K562 (cell line): ENCODE data around the gene FLVCR2. TPM values are rescaled to one million over a fixed set of nuclear protein-coding genes. Genes with fewer than 3 reads are reported as not detected.

Experiments used
- ATF7 ChIP-seq: fragments of 450-650 bp; IDR thresholded peaks from 2 replicates; pipeline ENCODE4 v1.7.1; 2014; ENCODE audit warnings: mild to moderate bottlenecking, moderate library complexity
- BACH1 ChIP-seq: fragments of 200-800 bp; sonication (Bioruptor generic); IDR thresholded peaks from 2 replicates; pipeline ENCODE4 v1.6.1; 2016; ENCODE audit warnings: missing genetic modification characterization, missing compliant biosample characterization
- C11orf30 ChIP-seq: fragments of 450-650 bp; IDR thresholded peaks from 2 replicates; pipeline ENCODE4 v1.6.1; 2016; ENCODE audit warnings: low read depth, mild to moderate bottlenecking
- KHSRP ChIP-seq: fragments of 450-650 bp; IDR thresholded peaks from 2 replicates; pipeline ENCODE4 v1.6.1; 2017
- KLF10 ChIP-seq: fragments of 250-450 bp; sonication (Bioruptor Pico); IDR thresholded peaks from 2 replicates; pipeline ENCODE4 v1.6.1; 2021; ENCODE audit warnings: matching md5 sums
- NFYB ChIP-seq: IDR thresholded peaks from 2 replicates; pipeline ENCODE4 v1.6.1; 2011; ENCODE audit warnings: mild to moderate bottlenecking, moderate library complexity; ENCODE audit not compliant: insufficient read length; ENCODE audit errors: extremely low read depth
- OTX1 ChIP-seq: fragments of 450-650 bp; formaldehyde crosslinking; IDR thresholded peaks from 2 replicates; pipeline ENCODE4 v1.4.0; 2022; ENCODE audit warnings: mild to moderate bottlenecking
- SAP30 ChIP-seq: fragments of 200-600 bp; sonication (generic); IDR thresholded peaks from 2 replicates; pipeline ENCODE4 v1.6.1; 2012; ENCODE audit warnings: borderline replicate concordance, low read depth, mild to moderate bottlenecking, moderate library complexity, low read length, control low read depth, inconsistent platforms; ENCODE audit not compliant: insufficient read depth, poor library complexity, severe bottlenecking
- STAT5B ChIP-seq: fragments of 250-450 bp; sonication (Bioruptor Pico); IDR thresholded peaks from 2 replicates; pipeline ENCODE4 v1.8.0; 2021; ENCODE audit warnings: mild to moderate bottlenecking, inconsistent platforms
- ZNF165 ChIP-seq: fragments of 250-450 bp; sonication (Bioruptor Pico); IDR thresholded peaks from 2 replicates; pipeline ENCODE4 v1.4.0; 2020; ENCODE audit warnings: borderline replicate concordance
- ZSCAN32 ChIP-seq: fragments of 450-650 bp; formaldehyde crosslinking; IDR thresholded peaks from 2 replicates; pipeline ENCODE4 v1.4.0; 2020; ENCODE audit warnings: mild to moderate bottlenecking, moderate library complexity
- polyA plus RNA-seq, 8 experiments: library from polyadenylated mRNA; depleted of rRNA in 4 of 8; stranded (reverse) in 5 of 8; unstranded in 3 of 8; fragments of >200 nt; fragmentation: Nextera tagmentation in 2 of 8; fragmentation: Illumina TruSeq in 1 of 8; extraction: Ambion mirVana in 2 of 8; extraction: Trizol in 1 of 8; gene quantifications; 2 replicates each; pipeline versions ENCODE4 v1.2.1 to v1.2.3, GENCODE V29; 2011 to 2014; ENCODE audit warnings: inconsistent platforms in 1 of 8, missing spikeins in 1 of 8
- total RNA-seq, 7 experiments: library from RNA; depleted of rRNA in 6 of 7; stranded (reverse); fragments of >200 nt in 6 of 7; fragmentation: Illumina TruSeq in 2 of 7; extraction: Trizol in 2 of 7; gene quantifications; 2 replicates each; pipeline versions ENCODE4 v1.2.1 to v1.2.3, GENCODE V29; 2011 to 2021; ENCODE audit warnings: low replicate concordance in 1 of 7
- TF ChIP-seq, protein P1 (sequence below), 2 experiments: fragments of 450-650 bp; formaldehyde crosslinking in 1 of 2; IDR thresholded peaks; 2 replicates each; pipeline versions ENCODE4 v1.4.0 to v1.6.1; 2014 to 2020; ENCODE audit warnings: mild to moderate bottlenecking in 2 of 2, borderline replicate concordance in 1 of 2, low read depth in 1 of 2
- TF ChIP-seq, protein P2 (sequence below): fragments of 450-650 bp; IDR thresholded peaks from 2 replicates; pipeline ENCODE4 v1.6.1; 2016
- TF ChIP-seq, protein P3 (sequence below): fragments of 150-350 bp; IDR thresholded peaks from 2 replicates; pipeline ENCODE4 v1.6.1; 2014; ENCODE audit warnings: low read depth, mild to moderate bottlenecking, low read length, borderline replicate concordance

FLVCR2 gene
- total and polyA plus RNA-seq, 9 of the 15 experiments (the other 6 are each of a cell fraction or from before 2014, with no cell fraction given) = 1.5 TPM; not detected in 8

DNA sequence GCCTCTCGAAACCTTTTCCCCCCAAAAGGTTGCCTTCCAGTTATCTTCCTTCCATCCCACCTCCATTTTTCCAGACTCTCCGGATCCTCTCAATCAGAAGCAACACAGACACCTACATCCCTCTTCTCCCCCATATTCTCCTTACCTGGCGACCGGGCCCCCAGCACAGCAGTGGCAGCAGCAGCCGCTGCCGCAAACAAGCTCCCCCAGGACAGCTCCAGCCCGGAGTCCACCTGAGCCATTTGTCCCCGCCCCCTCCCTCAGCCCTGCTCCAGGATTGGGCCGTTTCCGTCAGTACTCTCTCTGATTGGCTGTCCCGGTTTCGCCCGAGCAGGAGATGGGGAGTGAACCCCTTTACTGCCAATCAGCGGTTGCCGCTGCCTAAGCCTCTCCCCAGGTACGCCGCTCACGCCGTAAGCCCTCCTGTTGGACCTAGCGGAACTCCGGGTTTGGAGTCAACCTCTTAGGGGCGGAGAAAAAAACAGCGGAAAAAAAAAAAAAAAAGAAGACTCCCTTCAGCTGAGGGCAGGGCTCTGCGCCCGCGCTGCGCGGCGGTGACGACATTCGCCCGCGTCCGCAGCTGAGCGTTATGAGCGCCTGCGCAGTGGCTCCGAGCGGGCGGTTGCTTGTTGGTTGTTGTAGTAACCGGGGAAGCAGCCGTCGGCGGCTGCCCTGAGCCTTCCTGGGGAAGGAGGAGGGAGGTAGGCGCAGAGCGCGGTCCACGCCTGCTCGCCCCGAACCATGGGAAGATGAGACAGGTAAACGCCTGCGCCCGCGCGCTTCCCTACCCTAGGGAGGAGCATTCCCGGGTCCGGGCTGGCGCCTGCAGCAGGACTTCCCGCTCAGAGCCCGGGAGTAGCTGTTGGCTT, 82.4 kb downstream of the FLVCR2 start, which contains the start of the genes ERG28 and TTLL5 (continued):
- TF ChIP-seq, protein P1, sequence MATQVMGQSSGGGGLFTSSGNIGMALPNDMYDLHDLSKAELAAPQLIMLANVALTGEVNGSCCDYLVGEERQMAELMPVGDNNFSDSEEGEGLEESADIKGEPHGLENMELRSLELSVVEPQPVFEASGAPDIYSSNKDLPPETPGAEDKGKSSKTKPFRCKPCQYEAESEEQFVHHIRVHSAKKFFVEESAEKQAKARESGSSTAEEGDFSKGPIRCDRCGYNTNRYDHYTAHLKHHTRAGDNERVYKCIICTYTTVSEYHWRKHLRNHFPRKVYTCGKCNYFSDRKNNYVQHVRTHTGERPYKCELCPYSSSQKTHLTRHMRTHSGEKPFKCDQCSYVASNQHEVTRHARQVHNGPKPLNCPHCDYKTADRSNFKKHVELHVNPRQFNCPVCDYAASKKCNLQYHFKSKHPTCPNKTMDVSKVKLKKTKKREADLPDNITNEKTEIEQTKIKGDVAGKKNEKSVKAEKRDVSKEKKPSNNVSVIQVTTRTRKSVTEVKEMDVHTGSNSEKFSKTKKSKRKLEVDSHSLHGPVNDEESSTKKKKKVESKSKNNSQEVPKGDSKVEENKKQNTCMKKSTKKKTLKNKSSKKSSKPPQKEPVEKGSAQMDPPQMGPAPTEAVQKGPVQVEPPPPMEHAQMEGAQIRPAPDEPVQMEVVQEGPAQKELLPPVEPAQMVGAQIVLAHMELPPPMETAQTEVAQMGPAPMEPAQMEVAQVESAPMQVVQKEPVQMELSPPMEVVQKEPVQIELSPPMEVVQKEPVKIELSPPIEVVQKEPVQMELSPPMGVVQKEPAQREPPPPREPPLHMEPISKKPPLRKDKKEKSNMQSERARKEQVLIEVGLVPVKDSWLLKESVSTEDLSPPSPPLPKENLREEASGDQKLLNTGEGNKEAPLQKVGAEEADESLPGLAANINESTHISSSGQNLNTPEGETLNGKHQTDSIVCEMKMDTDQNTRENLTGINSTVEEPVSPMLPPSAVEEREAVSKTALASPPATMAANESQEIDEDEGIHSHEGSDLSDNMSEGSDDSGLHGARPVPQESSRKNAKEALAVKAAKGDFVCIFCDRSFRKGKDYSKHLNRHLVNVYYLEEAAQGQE (IDR thresholded peaks at IDR 0.05; ENCODE audit: borderline replicate concordance) = no peak; the same call in 1 of the 2 replicates
- TF ChIP-seq, protein P1 (CRISPR knock-in tag; IDR thresholded peaks at IDR 0.05; ENCODE audit: low read depth) = no peak
- TF ChIP-seq ZNF165 (no peak), ZSCAN32 (no peak), SAP30 (peak; percentile 66), ATF7 (peak; percentile 87), NFYB (peak; percentile 88), OTX1 (CRISPR knock-in tag) (no peak), STAT5B (CRISPR knock-in tag) (no peak), KHSRP (no peak), KLF10 (CRISPR knock-in tag) (no peak), C11orf30 (peak; percentile 79), BACH1 (tag) (no peak)
- TF ChIP-seq, protein P2, sequence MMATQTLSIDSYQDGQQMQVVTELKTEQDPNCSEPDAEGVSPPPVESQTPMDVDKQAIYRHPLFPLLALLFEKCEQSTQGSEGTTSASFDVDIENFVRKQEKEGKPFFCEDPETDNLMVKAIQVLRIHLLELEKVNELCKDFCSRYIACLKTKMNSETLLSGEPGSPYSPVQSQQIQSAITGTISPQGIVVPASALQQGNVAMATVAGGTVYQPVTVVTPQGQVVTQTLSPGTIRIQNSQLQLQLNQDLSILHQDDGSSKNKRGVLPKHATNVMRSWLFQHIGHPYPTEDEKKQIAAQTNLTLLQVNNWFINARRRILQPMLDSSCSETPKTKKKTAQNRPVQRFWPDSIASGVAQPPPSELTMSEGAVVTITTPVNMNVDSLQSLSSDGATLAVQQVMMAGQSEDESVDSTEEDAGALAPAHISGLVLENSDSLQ = peak; percentile 98
- TF ChIP-seq, protein P3, sequence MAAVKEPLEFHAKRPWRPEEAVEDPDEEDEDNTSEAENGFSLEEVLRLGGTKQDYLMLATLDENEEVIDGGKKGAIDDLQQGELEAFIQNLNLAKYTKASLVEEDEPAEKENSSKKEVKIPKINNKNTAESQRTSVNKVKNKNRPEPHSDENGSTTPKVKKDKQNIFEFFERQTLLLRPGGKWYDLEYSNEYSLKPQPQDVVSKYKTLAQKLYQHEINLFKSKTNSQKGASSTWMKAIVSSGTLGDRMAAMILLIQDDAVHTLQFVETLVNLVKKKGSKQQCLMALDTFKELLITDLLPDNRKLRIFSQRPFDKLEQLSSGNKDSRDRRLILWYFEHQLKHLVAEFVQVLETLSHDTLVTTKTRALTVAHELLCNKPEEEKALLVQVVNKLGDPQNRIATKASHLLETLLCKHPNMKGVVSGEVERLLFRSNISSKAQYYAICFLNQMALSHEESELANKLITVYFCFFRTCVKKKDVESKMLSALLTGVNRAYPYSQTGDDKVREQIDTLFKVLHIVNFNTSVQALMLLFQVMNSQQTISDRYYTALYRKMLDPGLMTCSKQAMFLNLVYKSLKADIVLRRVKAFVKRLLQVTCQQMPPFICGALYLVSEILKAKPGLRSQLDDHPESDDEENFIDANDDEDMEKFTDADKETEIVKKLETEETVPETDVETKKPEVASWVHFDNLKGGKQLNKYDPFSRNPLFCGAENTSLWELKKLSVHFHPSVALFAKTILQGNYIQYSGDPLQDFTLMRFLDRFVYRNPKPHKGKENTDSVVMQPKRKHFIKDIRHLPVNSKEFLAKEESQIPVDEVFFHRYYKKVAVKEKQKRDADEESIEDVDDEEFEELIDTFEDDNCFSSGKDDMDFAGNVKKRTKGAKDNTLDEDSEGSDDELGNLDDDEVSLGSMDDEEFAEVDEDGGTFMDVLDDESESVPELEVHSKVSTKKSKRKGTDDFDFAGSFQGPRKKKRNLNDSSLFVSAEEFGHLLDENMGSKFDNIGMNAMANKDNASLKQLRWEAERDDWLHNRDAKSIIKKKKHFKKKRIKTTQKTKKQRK = peak; percentile 61; the same call in 1 of the 2 replicates
